ENCODE results near the gene FMO5.
"Not testable (repeated sequence)": the region's sequence is repeated elsewhere in the genome, so short reads cannot be mapped to it uniquely, and the experiment has no call there.

The FMO5 gene

DNA sequence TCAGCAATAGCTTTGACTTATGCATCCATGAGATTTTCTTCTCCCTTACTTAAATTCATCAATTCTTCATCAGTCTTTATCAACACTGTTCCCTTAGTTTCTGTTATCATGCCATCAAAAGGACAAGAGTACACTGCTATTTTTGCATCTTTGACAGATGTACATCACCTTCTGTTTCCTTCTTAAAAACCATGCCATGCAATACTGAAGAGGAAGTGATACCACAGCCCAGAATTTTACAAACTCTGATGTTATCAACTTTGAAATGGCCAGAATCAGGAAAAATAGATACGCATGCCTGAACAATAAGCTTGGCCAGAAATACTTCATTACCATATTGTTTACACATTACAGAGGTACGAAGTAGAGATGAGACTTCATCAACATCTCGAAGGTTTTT is 21.1 kb downstream of the FMO5 start:
- no peak for DNase-seq

- DNase-seq: no peak
These were observed 22.6 kb downstream of the FMO5 start for GRCh38 chr1:147202576-147202975.

- no peak for DNase-seq
These were observed 23.4 kb downstream of the FMO5 start for GRCh38 chr1:147201786-147202185.

DNA sequence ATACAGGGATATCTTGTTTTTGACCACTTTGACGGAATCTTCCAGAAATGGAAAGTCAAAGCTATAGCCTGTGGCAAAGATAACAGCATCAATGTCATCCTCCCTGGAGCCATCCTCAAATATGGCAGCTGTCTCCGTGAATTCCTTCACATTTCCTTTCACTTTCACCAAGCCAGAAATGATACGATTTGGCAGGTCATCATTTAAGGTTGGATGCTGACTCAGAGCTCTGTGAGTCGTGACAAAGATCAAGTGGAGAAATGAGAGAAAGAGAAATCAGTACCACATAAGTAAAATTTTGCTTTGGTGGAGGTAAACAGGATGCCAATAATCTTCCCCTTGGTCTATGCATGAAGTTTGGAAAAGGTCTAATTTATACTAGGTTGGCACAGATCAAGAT is 23.9 kb downstream of the FMO5 start:
- no peak for DNase-seq

DNA sequence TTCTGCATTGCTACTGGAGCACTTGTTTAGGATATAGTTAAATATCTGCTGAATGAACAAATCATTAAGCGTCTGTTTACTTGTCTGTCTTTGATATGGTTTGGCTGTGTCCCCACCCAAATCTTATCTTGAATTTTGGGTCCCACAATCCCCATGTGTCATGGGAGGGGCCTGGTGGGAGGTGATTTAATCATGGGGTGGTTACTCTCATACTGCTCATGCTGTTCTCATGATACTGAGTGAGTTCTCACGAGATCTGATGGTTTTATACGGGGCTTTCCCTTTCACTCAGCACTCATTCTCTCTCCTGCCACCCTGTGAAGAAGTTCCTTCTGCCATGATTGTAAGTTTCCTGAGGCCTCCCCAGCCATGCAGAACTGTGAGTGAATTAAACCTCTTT is 27.8 kb downstream of the FMO5 start:
- DNase-seq: not testable (repeated sequence)

GRCh38 chr1:147189514-147189913 is 35.6 kb downstream of the FMO5 start:
- DNase-seq: no peak

GRCh38 chr1:147185432-147185831 is 39.7 kb downstream of the FMO5 start:
- no peak for DNase-seq

GRCh38 chr1:147177611-147178380 is 47.3 kb downstream of the FMO5 start:
- no peak for DNase-seq

GRCh38 chr1:147172168-147173016 is 52.7 kb downstream of the FMO5 start, which contains the start of gene PRKAB2:
TSS of gene PRKAB2 (minus strand) at chr1:147172470. CDS start at chr1:147172144, 326 bp downstream.
- peak; percentile 96 for DNase-seq

GRCh38 chr1:147171399-147172167 is 53.6 kb downstream of the FMO5 start:
- DNase-seq: no peak

- no peak for DNase-seq
These were observed 55.1 kb downstream of the FMO5 start for GRCh38 chr1:147169840-147170674.

GRCh38 chr1:147169171-147169570 is 56.0 kb downstream of the FMO5 start:
- no peak for DNase-seq

DNA sequence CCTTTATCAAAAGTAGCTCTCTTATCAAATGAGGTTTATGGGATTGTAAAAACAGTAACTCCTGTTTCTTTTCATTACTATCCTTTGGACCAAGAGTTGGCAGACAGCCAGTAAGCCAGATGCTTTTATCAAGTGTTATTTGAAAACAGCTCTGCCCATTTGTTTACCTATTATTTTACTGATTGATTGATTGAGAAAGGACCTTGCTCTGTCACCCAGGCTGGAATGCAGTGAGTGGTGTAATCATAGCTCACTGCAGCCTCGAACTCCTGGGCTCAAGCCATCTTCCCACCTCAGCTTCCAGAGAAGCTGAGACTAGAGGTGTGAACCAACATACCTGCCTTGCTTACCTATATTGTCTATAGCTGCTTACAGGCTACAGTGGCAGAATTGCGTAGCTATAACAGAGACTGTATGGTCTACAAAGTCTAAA is 56.5 kb downstream of the FMO5 start:
- DNase-seq: no peak

DNA sequence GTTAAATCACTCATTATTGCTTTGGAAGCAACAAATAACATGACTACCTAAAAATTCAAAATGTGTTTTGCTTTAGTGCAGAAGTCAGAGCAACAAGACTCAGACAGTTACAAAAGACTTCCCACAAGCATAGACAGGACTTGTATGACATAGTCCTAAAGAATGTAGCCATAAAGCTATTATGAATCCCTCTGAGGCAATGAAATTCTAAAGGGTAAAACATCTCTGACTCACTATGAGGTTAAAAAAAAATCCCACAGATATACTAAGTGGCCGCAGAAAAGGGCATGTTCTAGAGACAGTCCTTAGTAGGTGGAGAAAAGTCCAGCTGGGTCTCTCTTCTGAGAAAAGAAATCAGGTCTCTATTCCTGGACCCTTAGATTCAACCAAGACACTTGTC is 57.8 kb downstream of the FMO5 start:
- DNase-seq: no peak

- no peak for DNase-seq
These were observed 62.1 kb downstream of the FMO5 start for GRCh38 chr1:147163019-147163418.

DNA sequence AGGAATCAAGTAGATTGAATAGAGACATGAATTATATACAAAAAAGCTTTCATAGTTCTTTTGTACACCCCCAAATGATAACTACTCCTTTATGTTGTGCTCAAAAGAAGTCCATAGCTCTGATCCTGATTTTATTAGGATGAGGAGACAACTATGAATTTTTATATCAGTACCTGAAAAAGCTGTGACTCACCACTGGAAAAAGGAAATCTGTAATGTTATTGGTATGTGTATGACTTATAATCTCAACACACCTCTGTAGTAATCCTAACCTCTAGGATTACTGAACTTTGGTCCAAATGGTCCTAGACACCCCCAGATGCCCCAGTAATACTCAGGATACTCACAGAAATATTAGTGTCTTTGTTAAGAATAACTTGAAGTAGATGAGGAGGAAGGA is 63.0 kb downstream of the FMO5 start:
- no peak for DNase-seq

DNA sequence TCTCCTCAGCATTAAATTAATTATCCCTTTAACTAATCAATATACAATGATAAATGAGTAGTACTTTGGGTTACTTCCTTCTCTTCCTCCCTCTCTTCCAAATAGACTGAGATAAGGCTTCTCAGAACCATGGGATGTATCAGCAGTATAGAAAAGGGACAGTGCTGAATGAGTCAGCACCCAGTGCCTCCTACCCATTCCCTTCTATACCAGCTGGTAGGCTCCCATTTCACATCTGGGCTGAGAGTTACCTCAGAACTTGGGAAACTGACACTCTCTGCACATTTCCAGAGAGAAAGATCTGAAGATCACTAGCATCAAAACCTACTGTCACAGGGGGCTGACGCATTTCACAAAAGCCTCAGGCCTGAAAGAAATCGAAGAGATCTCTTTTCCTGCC is 68.0 kb downstream of the FMO5 start:
- DNase-seq: not testable (repeated sequence)

GRCh38 chr1:147156642-147157041 is 68.5 kb downstream of the FMO5 start:
- DNase-seq: no peak

GRCh38 chr1:147152772-147153171 is 72.4 kb downstream of the FMO5 start:
- DNase-seq: no peak

DNA sequence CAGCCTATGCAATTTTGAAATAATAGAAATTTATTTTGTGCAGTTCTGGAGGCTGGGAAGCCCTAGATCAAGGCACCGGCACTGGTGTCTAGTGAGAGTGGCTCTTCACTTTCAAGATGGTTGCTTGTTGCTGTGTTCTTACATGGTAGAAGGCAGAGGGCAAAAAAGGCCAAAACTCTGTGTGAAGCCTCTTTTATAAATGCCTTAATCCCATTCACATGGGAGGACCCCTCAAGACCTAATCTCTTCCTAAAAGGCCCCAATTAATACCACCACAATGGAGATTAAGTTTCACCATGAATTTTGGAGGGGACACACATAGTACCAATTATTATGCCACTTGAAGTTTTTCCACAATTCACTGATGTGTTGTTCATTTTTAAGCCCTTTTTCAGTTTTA is 73.9 kb downstream of the FMO5 start:
- DNase-seq: no peak

DNA sequence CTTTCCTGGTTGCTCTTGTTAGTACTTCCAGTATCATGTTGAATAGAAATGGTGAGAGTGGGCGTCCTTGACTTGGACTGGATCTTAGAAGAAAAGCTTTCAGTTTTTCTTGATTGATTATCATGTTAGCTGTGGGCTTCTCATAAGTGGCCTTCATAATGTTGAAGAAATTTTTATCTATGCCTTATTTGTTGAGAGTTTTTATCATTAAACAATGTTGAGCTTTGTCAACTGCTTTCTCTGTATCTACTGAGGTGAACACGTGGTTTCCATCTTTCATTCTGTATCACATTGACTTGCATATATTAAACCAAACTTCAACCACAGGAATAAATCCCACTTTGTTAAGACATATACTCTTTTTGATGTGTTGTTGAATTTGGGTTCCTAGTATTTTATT is 82.3 kb downstream of the FMO5 start:
- DNase-seq: no peak

Measured in activated effector memory CD4-positive, alpha-beta T cell treated with anti-CD3 and anti-CD28 coated beads, Interleukin-2, amount 50 U/mL, for 16 hours (primary cell).